C4-2B (cell line): ENCODE results near the gene FHOD3.

Source experiments
- CTCF ChIP-seq: fragments of 450-650 bp; conservative IDR thresholded peaks from 2 replicates; pipeline ENCODE4 v1.5.1; 2017; ENCODE audit warnings: mild to moderate bottlenecking
- ZFX ChIP-seq: fragments of 450-650 bp; IDR thresholded peaks from 2 replicates; pipeline ENCODE4 v1.6.1; 2017

GRCh38 chr18:36792634-36793283 lies 495.2 kb downstream of the FHOD3 start:
- TF ChIP-seq CTCF: no peak
- TF ChIP-seq ZFX: no peak
